ENCODE measurements around the gene CLSTN2.
A peak's percentile ranks its signal among the peaks of the same experiment; 100 is the strongest.

Gene CLSTN2

GRCh38 chr3:140007911-140008869 lies 73.2 kb downstream of the CLSTN2 start:
- DNase-seq: peak; percentile 24

- DNase-seq: no peak
Observed at GRCh38 chr3:140010391-140010790, 75.4 kb downstream of the CLSTN2 start.

- DNase-seq: no peak
Observed at GRCh38 chr3:140011086-140011485, 76.1 kb downstream of the CLSTN2 start.

- no peak for DNase-seq
Observed at GRCh38 chr3:140011611-140012277, 76.8 kb downstream of the CLSTN2 start.

GRCh38 chr3:140013220-140013619 lies 78.2 kb downstream of the CLSTN2 start:
- DNase-seq: no peak

- no peak for DNase-seq
Observed at GRCh38 chr3:140014831-140015495, 80.0 kb downstream of the CLSTN2 start.

GRCh38 chr3:140015741-140016140 lies 80.8 kb downstream of the CLSTN2 start:
- DNase-seq: no peak

- DNase-seq: no peak
Observed at GRCh38 chr3:140018556-140018955, 83.6 kb downstream of the CLSTN2 start.

GRCh38 chr3:140019946-140020345 lies 85.0 kb downstream of the CLSTN2 start:
- no peak for DNase-seq

- no peak for DNase-seq
Observed at GRCh38 chr3:140020541-140020940, 85.6 kb downstream of the CLSTN2 start.

- DNase-seq: no peak
Observed at GRCh38 chr3:140021269-140021668, 86.3 kb downstream of the CLSTN2 start.

GRCh38 chr3:140022066-140022770 lies 87.2 kb downstream of the CLSTN2 start:
- DNase-seq: no peak

GRCh38 chr3:140023616-140024530 lies 88.9 kb downstream of the CLSTN2 start:
- peak; percentile 52 for DNase-seq

- DNase-seq: no peak
Observed at GRCh38 chr3:140031170-140031569, 96.2 kb downstream of the CLSTN2 start.

GRCh38 chr3:140034058-140034457 lies 99.1 kb downstream of the CLSTN2 start:
- DNase-seq: no peak

- DNase-seq: no peak
Observed at GRCh38 chr3:140035871-140036270, 100.9 kb downstream of the CLSTN2 start.

GRCh38 chr3:140050396-140050795 lies 115.4 kb downstream of the CLSTN2 start:
- no peak for DNase-seq

- peak; percentile 30 for DNase-seq
Observed at GRCh38 chr3:140051019-140051957, 116.3 kb downstream of the CLSTN2 start.

GRCh38 chr3:140052771-140053702 lies 118.1 kb downstream of the CLSTN2 start:
- no peak for DNase-seq
